HG02884 (cell line): Measurements from ENCODE around the gene MIPOL1.
"Not testable (repeated sequence)": the region's sequence is repeated elsewhere in the genome, so short reads cannot be mapped to it uniquely, and the experiment has no call there.

Source experiments
- ATAC-seq: cut with Tn5 transposase; IDR thresholded peaks from one replicate; pipeline ENCODE4 v1.9.1; 2021; ENCODE audit warnings: mild to moderate bottlenecking, moderate library complexity; ENCODE audit not compliant: unreplicated experiment

Gene MIPOL1

DNA sequence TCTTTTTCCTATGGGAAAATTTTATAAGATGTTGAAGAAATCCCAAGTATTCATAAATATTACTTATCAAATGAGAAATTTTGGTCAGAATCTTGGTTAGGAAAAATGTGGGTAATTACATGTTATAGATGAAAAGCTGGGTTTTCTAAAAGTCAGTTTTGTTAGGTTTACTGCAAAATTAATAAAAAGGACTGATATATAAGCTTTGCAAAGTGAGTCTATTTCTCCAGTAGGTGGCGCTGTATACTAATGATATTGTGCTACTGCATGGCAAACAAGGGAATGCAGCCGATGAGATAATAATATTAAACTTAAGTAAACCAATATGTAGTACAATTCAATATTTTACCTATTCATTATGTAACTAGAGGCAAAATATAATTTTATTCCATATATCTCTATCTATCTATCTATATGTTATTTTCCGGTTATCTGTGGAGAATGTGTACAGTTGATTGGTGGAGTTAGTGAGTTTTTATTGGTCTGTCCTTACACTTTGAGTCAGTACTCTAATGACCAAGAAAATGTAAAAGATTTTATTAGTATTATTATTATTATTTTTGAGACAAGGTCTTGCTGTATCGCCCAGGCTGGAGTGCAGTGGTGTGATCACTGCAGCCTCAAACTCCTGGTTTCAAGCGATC is 32.9 kb downstream of the MIPOL1 start:
- peak; percentile 67 for ATAC-seq

- ATAC-seq, result no peak
These were observed 35.3 kb downstream of the MIPOL1 start for GRCh38 chr14:37232907-37233481.

DNA sequence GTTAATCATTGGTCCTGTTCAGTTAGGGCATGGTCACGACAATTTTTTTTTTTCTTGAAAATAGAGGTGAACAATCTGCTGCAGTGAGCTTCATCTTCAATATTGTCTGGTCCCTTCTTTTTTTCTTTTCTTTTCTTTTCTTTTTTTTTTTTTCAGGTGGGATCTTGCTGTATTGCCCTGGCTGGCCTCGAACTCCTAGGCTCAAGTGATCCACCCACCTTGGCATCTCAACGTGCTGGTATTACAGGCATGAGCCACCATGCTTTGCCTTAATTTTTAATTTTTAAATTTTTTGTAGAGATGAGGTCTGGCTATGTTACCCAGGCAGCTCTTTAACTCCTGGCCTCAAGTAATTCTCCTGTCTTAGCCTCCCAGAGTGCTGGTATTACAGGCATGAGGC is 36.5 kb downstream of the MIPOL1 start:
- no peak for ATAC-seq

DNA sequence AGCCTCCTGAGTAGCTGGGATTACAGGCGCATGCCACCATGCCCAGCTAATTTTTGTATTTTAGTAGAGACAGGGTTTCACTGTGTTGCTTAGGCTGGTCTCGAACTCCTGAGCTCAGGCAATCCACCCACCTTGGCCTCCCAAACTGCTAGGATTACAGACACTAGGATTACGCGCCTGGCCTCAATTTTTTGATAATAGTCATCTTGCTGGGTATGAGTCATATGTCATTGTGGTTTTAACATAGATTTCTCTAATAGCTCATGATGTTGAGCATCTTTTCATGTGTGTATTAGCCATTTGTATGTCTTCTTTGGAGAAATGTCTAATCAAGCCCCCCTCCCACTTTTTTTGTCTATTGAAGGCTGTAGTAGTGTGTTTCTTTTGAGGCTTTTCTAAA is 38.3 kb downstream of the MIPOL1 start:
- ATAC-seq, result not testable (repeated sequence)

DNA sequence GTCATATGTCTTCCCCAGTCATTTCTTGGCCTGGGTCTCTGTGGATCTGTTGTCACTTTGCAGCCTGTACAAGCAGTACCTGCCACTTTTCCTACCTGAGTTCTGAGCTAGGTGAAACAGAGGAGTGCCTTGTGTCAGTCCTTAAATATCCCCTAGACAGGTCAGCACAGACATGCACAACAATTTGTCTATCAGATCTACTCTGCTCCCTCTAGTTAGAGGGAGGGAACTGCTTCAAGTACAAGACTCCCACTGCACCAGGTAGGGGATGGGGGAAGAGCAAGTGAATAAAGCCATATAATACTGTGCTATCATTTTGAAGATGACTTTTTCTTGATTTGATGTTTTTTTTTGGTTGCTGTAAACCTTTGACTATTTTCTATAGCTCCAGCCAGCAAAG is 39.4 kb downstream of the MIPOL1 start:
- ATAC-seq, result no peak

DNA sequence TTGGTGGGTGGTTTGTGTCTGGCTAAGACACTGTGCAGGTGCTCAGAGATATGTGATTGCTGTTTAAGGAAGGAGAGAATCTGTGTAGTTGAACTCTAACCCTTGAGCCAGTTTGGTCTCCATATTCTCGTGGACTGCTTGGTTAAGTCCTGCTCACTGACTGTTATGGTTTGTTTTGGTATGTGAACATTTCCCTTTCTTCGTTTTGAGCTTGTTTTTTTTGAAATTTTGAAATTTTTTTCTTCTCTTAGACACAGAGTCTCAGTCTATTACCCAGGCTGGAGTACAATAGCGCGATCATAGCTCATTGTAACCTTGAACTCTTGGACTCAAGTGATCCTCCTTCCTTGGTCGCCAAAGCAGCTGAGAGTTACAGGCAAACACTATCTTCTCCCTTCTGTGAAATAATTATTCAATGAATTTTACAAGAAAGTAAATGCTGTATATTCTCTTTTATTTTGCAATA is 40.0 kb downstream of the MIPOL1 start:
- no peak for ATAC-seq

DNA sequence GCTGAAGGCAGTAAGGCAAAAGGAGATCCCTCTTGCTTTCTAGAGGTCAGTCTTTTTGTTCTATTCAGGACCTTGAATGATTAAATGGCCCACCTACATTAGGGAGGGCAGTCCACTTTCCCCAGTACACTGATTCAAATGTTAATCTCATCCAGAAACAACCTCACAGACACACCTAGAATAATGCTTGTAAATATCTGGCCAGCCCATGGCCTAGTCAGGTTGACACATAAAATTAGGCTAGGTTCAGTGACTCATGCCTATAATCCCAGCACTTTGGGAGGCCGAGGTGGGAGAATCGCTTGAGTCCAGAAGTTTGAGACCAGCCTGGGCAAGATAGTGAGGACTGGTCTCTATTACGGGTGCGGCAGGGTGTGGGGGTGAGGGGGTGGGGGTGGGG is 43.5 kb downstream of the MIPOL1 start:
- no peak for ATAC-seq

DNA sequence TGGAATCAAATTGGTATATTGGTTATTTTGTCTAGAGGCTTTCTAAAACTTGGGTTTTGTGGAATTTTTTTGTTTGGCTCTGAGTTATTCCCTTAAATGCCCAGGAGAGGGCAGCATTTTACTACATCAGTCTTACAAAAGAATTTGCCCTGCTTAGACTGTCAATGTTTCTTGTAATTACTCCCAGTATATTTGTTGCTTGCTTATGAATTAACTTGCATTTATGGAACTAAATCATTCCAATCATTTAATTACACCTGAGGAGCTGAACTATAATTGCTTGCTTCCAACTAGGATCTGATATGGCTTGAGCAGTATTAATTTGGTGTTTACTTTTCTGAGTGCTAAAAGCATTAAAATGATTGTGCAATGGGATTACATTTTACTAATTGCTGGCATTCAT is 48.7 kb downstream of the MIPOL1 start:
- no peak for ATAC-seq

GRCh38 chr14:37247791-37248461 is 50.2 kb downstream of the MIPOL1 start:
- no peak for ATAC-seq

GRCh38 chr14:37251775-37252174 is 54.0 kb downstream of the MIPOL1 start:
- ATAC-seq, result no peak

DNA sequence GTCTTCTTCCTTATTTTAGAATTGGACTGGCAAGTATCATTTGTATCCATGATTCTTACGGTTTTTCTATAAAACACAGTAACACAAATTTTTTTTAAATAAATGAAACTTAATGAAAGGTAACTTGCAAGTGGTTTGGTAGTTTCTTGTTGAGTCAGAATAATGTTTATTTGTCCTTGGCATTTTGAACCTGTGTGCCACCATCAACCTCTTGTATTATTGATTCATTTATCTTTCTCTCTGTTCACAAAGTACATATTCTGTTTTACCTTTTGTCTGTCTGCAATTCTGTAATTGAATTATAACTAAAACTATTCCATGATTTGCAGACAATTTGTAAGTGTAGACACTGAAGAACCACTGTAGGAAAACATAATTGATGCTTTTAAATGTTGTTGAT is 54.7 kb downstream of the MIPOL1 start:
- no peak for ATAC-seq

GRCh38 chr14:37253905-37254304 is 56.2 kb downstream of the MIPOL1 start:
- no peak for ATAC-seq

- no peak for ATAC-seq
These were observed 56.7 kb downstream of the MIPOL1 start for GRCh38 chr14:37254411-37254947.

DNA sequence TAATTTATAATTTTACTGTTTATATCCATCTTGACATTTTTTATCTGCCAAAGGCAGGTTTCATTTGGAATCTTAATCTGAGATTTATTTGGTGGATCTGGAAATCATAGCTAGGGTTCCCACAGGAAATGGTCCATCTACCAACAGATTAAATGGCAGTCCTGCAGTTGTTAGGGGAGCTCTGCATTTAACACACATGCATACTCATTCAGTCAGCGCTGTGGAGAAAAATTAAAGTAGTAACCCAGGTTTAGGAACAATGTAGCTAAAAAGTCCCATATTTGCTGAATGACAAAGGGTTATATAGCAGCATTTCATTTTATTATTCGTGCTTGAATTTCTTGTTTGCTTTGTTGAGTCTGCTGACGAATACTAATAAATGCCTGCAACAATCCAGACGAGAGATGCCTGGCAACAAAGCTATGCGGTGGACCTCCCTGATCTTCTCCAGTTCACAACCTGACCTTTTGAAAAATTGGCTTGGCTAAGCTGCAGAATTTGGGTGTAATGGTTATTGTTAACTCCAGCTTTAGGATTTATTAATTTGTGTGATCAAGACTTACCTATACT is 59.8 kb downstream of the MIPOL1 start:
- ATAC-seq, result no peak

DNA sequence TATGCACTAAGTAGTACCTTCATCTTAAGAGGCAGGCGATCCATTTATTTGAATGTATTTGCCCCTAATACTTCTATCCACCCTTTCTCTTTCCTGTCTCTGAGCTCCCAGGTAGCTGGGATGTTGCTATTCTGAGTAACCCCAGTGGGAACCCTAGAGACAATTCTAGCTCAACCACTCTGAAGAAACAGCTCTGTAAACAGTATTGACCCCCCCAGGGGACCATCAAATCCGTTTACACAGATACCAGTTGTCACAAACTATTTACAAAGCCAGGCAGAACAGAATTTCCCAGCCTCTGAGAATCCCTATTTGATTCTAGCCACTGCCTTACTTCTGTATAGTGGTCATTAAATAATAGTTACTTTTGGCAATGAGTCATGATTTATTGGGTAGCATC is 64.9 kb downstream of the MIPOL1 start:
- ATAC-seq, result no peak

DNA sequence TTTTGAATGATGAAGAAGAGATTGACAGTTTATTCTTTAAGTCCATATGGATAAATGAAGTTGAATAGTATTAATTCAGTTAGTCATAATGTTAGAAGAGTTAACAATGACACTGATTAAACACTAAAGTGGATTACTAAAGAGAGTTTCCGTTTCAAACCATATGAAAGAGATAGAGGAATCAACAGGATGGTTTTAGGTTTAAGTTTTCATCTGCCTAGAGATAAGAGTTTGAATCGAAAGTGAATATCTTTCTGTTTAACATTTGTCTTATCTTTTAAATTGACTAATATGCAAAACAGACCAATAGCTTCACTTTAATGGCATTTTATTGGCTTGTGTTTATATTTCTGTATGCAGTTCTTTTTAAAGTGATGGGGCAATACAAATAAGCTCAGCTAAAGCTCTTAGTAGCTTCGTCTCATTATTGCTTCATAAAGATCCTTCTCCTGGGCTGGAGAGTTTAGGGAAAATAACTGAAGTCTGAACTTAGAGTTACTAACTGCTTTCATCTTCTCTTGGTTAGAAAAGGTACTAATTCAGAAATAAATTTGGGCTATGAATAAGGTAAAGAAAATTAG is 66.0 kb downstream of the MIPOL1 start:
- ATAC-seq, result no peak

DNA sequence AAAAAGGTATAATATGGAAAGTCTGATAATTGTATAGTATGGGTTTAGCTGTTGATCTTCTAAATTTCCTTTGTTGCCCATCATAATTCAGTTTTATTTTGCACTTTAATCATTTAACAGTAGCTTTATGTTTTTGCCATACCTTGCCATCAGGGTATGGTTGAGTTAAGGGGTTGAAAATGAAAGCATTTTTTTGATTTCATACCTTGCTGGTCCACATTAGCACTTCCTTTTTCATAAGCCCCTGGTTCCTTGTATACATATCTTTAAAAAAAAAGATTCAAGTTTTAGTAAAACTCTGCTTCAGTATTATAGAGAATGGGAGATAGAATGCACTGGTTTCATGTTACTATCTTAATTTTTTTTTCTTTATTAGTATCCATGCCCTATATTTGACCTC is 71.1 kb downstream of the MIPOL1 start:
- ATAC-seq, result no peak

GRCh38 chr14:37270629-37271028 is 72.9 kb downstream of the MIPOL1 start:
- no peak for ATAC-seq

DNA sequence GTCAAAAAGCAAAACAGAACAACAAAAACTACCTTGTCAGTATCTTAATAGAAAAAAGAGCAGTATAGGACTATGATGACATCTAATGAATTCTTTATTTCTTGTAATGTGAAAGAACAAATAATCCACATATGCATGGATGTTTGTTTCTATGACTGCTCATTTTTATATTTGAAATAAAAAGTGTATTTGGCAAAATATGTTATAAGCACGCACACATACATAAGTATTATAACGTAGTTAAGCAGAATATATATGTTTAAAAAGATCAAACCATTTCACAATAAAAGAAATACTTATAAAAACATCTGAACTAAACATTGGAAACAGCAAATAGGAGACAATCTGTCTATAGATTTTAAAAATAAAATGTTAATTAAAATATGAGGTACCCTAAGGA is 74.8 kb downstream of the MIPOL1 start:
- no peak for ATAC-seq

- ATAC-seq, result no peak
These were observed 76.9 kb downstream of the MIPOL1 start for GRCh38 chr14:37274652-37275051.

DNA sequence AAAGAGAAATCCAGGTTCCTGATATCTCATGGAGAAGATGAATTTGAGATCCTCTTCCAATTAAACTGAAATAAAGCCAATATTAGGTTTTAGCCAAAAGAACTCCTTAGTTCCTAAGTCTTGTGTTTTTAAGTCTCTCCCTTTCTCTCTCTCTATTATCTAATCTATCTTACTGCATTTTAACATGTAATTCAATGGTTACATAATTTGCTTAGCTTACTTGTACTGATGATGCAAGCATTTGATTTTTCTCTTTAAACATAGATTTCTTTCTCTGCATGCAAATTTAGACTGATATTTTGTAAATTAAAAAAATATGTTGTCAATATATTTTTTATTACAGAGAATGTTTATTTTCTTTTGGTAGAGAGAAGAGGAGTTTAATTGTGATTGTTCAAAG is 78.2 kb downstream of the MIPOL1 start:
- no peak for ATAC-seq
